Suprapubic skin (tissue), 3 donors: ENCODE measurements around the gene HMGN5.

Source experiments
- CTCF ChIP-seq, 2 donors: fragments of 200-600 bp in 1 of 2; fragments of 450-650 bp in 1 of 2; sonication (generic) in 1 of 2; IDR thresholded peaks; one replicate each; pipeline ENCODE4 v1.5.1; 2016 to 2019; ENCODE audit warnings: antibody characterized with exemption in 2 of 2, mild to moderate bottlenecking in 1 of 2, moderate library complexity in 1 of 2
- POLR2AphosphoS5 ChIP-seq, 3 donors: sonication (generic); formaldehyde crosslinking; IDR thresholded peaks; one replicate each; pipeline ENCODE4 v1.6.1; 2017; ENCODE audit warnings: antibody characterized with exemption in 3 of 3

GRCh38 chrX:81208916-81209315, 7.2 kb upstream of the HMGN5 start:
- TF ChIP-seq CTCF (IDR thresholded peaks at IDR 0.05) (no peak), POLR2AphosphoS5 (IDR thresholded peaks at IDR 0.05) (no peak)
